Mesendoderm (in vitro differentiated cells): ENCODE measurements around the gene UGDH.
"Not testable (repeated sequence)": the region's sequence is repeated elsewhere in the genome, so short reads cannot be mapped to it uniquely, and the experiment has no call there.

Source experiments
- DNase-seq: peaks from one replicate; pipeline ENCODE4 v3.0.0; 2013
- H2AK5ac ChIP-seq: 2 replicates; pipeline ENCODE4 v1.6.1; 2013; ENCODE audit warnings: low read length, inconsistent platforms
- H2BK120ac ChIP-seq: 2 replicates; pipeline ENCODE4 v1.6.1; 2013; ENCODE audit warnings: low read depth, mild to moderate bottlenecking, low read length, moderate library complexity, mixed read lengths
- H2BK15ac ChIP-seq: replicated peaks from 2 replicates; pipeline ENCODE4 v1.6.1; 2013; ENCODE audit warnings: low read depth, mild to moderate bottlenecking, moderate library complexity
- H2BK5ac ChIP-seq: 2 replicates; pipeline ENCODE4 v1.6.1; 2013; ENCODE audit warnings: low read length, inconsistent platforms
- H3K18ac ChIP-seq: 2 replicates; pipeline ENCODE4 v1.6.1; 2013; ENCODE audit warnings: mild to moderate bottlenecking, low read length, mixed read lengths
- H3K23ac ChIP-seq: one replicate; pipeline ENCODE4 v1.6.1; 2013; ENCODE audit warnings: low read length
- H3K27ac ChIP-seq: 2 replicates; pipeline ENCODE4 v1.5.1; 2013; ENCODE audit warnings: low read depth, mild to moderate bottlenecking, inconsistent platforms, low read length, moderate library complexity
- H3K27me3 ChIP-seq: 2 replicates; pipeline ENCODE4 v1.6.1; 2013; ENCODE audit warnings: low read length, control low read depth, mild to moderate bottlenecking, inconsistent platforms; ENCODE audit not compliant: insufficient read depth, poor library complexity
- H3K36me3 ChIP-seq: 2 replicates; pipeline ENCODE4 v1.6.1; 2013; ENCODE audit warnings: low read length, inconsistent platforms; ENCODE audit not compliant: control insufficient read depth, insufficient read depth
- H3K4ac ChIP-seq: one replicate; pipeline ENCODE4 v1.6.1; 2013; ENCODE audit warnings: low read depth, mild to moderate bottlenecking, low read length, moderate library complexity
- H3K4me1 ChIP-seq: 2 replicates; pipeline ENCODE4 v1.6.1; 2013; ENCODE audit warnings: low read depth, low read length, inconsistent platforms; ENCODE audit not compliant: control insufficient read depth
- H3K4me2 ChIP-seq: 2 replicates; pipeline ENCODE4 v1.6.1; 2013; ENCODE audit warnings: low read length
- H3K4me3 ChIP-seq: 2 replicates; pipeline ENCODE4 v1.5.1; 2013; ENCODE audit warnings: mild to moderate bottlenecking, low read length
- H3K56ac ChIP-seq: one replicate; pipeline ENCODE4 v1.6.1; 2013; ENCODE audit warnings: low read length
- H3K79me1 ChIP-seq: 2 replicates; pipeline ENCODE4 v1.6.1; 2013; ENCODE audit warnings: low read length, inconsistent platforms
- H3K79me2 ChIP-seq: 2 replicates; pipeline ENCODE4 v1.6.1; 2013; ENCODE audit warnings: mild to moderate bottlenecking, low read length; ENCODE audit not compliant: control insufficient read depth, insufficient read depth
- H3K9ac ChIP-seq: 2 replicates; pipeline ENCODE4 v1.6.1; 2013; ENCODE audit warnings: low read length, inconsistent platforms
- H4K5ac ChIP-seq: one replicate; pipeline ENCODE4 v1.6.1; 2013; ENCODE audit warnings: low read length
- H4K8ac ChIP-seq: one replicate; pipeline ENCODE4 v1.6.1; 2013; ENCODE audit warnings: low read depth, mild to moderate bottlenecking, control low read depth, low read length, moderate library complexity
- WGBS: extraction: QIAGEN DNeasy Blood & Tissue Kit; methylation state at CpG from one replicate; pipeline ENCODE4 v1.1.7; 2013; ENCODE audit warnings: low lambda C conversion rate, missing lambda C conversion rate; ENCODE audit not compliant: insufficient coverage; ENCODE audit errors: extremely low coverage; 5-methylcytosine and 5-hydroxymethylcytosine counted together

UGDH gene

GRCh38 chr4:39548425-39549067 lies 21.3 kb upstream of the UGDH start:
- Histone ChIP-seq H3K56ac (no peak overlapping the region), H2AK5ac (no peak overlapping the region), H4K8ac (no peak overlapping the region), H3K4me2 (no peak overlapping the region), H3K79me1 (no peaks in the 10 kb centered on the region), H3K9ac (no peak overlapping the region), H3K23ac (no peak overlapping the region), H2BK5ac (no peak overlapping the region), H2BK15ac (no peak overlapping the region), H3K79me2 (no peaks in the 10 kb centered on the region), H4K5ac (no peak overlapping the region), H3K36me3 (no peaks in the 10 kb centered on the region), H3K4ac (no peak overlapping the region), H3K4me1 (no peaks in the 10 kb centered on the region), H3K27me3 (no peaks in the 10 kb centered on the region), H2BK120ac (no peak overlapping the region), H3K18ac (no peak overlapping the region), H3K4me3 (no peak overlapping the region), H3K27ac (no peak overlapping the region)
- DNase-seq, result no peak
- no CpG with 5 or more reads among the region's 3 CpGs for WGBS

GRCh38 chr4:39544580-39545315 lies 17.5 kb upstream of the UGDH start:
- H3K27ac ChIP-seq, result no peak overlapping the region
- no peak overlapping the region for H3K4ac ChIP-seq
- no peak overlapping the region for H2BK5ac ChIP-seq
- no peaks in the 10 kb centered on the region for H3K79me2 ChIP-seq
- no peak for DNase-seq
- no peaks in the 10 kb centered on the region for H3K27me3 ChIP-seq
- no peak overlapping the region for H3K56ac ChIP-seq
- no peaks in the 10 kb centered on the region for H3K79me1 ChIP-seq
- H3K9ac ChIP-seq, result no peak overlapping the region
- no CpG with 5 or more reads among the region's 1 CpG for WGBS
- H2BK120ac ChIP-seq, result no peak overlapping the region
- no peak overlapping the region for H2AK5ac ChIP-seq
- H3K36me3 ChIP-seq, result no peaks in the 10 kb centered on the region
- no peaks in the 10 kb centered on the region for H3K4me1 ChIP-seq
- no peak overlapping the region for H4K5ac ChIP-seq
- H3K4me2 ChIP-seq, result no peak overlapping the region
- no peak overlapping the region for H4K8ac ChIP-seq
- H3K18ac ChIP-seq, result no peak overlapping the region
- H2BK15ac ChIP-seq, result no peak overlapping the region
- H3K4me3 ChIP-seq, result no peak overlapping the region
- H3K23ac ChIP-seq, result no peak overlapping the region

- H3K4me3 ChIP-seq, H3K27me3 ChIP-seq, H3K4me1 ChIP-seq, H3K9ac ChIP-seq, H3K23ac ChIP-seq, H3K79me2 ChIP-seq, H3K4ac ChIP-seq, H4K8ac ChIP-seq, H3K36me3 ChIP-seq, H3K56ac ChIP-seq, H2BK5ac ChIP-seq, H4K5ac ChIP-seq, H3K79me1 ChIP-seq, H2BK120ac ChIP-seq, H3K27ac ChIP-seq, DNase-seq, H3K4me2 ChIP-seq, H2AK5ac ChIP-seq, H3K18ac ChIP-seq, H2BK15ac ChIP-seq: not testable (repeated sequence)
- WGBS, result no CpG with 5 or more reads among the region's 4 CpGs
These were observed 16.8 kb upstream of the UGDH start for GRCh38 chr4:39544080-39544479.

GRCh38 chr4:39543034-39543433 lies 15.8 kb upstream of the UGDH start:
- H2BK120ac ChIP-seq, result no peak overlapping the region
- H3K9ac ChIP-seq, result no peak overlapping the region
- H3K27ac ChIP-seq, result no peak overlapping the region
- H3K4me2 ChIP-seq, result no peak overlapping the region
- no peak overlapping the region for H3K18ac ChIP-seq
- no peak overlapping the region for H3K56ac ChIP-seq
- no peak overlapping the region for H4K8ac ChIP-seq
- no peak overlapping the region for H3K4me3 ChIP-seq
- H2BK5ac ChIP-seq, result no peak overlapping the region
- H3K4ac ChIP-seq, result no peak overlapping the region
- H4K5ac ChIP-seq, result no peak overlapping the region
- no CpG with 5 or more reads among the region's 5 CpGs for WGBS
- no peaks in the 10 kb centered on the region for H3K27me3 ChIP-seq
- no peaks in the 10 kb centered on the region for H3K79me2 ChIP-seq
- H3K79me1 ChIP-seq, result no peaks in the 10 kb centered on the region
- H3K23ac ChIP-seq, result no peak overlapping the region
- no peak overlapping the region for H2BK15ac ChIP-seq
- H2AK5ac ChIP-seq, result no peak overlapping the region
- H3K4me1 ChIP-seq, result no peaks in the 10 kb centered on the region
- DNase-seq, result no peak
- H3K36me3 ChIP-seq, result no peaks in the 10 kb centered on the region

- no CpG with 5 or more reads among the region's 4 CpGs for WGBS
- Histone ChIP-seq H3K23ac (no peak overlapping the region), H2BK15ac (no peak overlapping the region), H4K8ac (no peak overlapping the region), H3K36me3 (no peaks in the 10 kb centered on the region), H3K27ac (no peak overlapping the region), H2BK5ac (no peak overlapping the region), H4K5ac (no peak overlapping the region), H3K18ac (no peak overlapping the region), H3K56ac (no peak overlapping the region), H3K79me2 (no peaks in the 10 kb centered on the region), H3K4me2 (no peak overlapping the region), H3K4ac (no peak overlapping the region), H3K4me3 (no peak overlapping the region), H3K4me1 (no peaks in the 10 kb centered on the region), H2BK120ac (no peak overlapping the region), H3K27me3 (no peaks in the 10 kb centered on the region), H2AK5ac (no peak overlapping the region), H3K79me1 (no peaks in the 10 kb centered on the region), H3K9ac (no peak overlapping the region)
- no peak for DNase-seq
These were observed 15.4 kb upstream of the UGDH start for GRCh38 chr4:39542611-39543012.
